ENCODE results near the gene PTGDS.

PTGDS gene

DNA sequence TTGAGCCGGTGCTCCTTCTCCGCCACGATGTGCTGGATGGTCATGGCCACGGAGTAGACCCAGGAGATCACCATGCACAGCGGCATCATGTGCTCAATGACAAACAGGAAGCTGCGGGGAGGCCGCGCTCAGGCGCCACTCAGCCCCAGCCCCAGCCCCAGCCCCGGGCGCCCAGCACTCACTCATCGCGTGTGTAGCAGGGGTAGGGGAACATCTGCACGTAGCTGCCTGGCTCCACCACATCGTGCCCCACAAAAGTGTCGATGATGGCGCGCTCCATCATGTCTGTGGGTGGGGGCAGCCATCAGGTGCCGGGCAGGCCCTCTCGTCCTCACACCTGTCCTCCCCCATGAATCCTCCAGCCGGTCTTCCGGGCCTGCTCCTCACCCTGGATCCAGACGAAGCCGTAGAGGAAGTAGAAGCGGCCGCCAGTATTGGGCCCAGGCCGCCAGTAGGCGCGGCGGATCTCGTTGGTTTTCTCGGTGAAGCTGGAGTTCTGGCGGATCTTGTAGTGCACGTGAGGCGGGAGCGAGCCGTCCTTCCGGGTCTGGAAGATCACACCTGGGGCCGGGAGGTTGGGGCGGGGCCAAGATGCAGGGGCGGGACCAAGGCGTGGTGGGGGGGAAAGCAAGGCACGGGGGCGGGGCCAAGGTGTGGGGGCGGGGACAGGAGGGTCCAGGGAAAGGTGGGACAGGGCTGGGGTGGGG, 40.6 kb downstream of the PTGDS start:
- H3K4me2 ChIP-seq (ENCODE audit: insufficient read depth, low read length, poor library complexity, severe bottlenecking): no peak overlapping the region
- H3K36me3 ChIP-seq (replicated peaks in 1 of 2; ENCODE audit: control insufficient read depth in 2 of 2, insufficient read depth in 2 of 2, low read length in 2 of 2): peaks cover 20 to 47% of the 10 kb centered on the region in 2 donors
- no peak overlapping the region for H4K8ac ChIP-seq (ENCODE audit: low read depth, low read length)
- H2AFZ ChIP-seq (ENCODE audit: low read length): no peak overlapping the region
- DNase-seq (ENCODE audit: low spot score): no peak
- H3K9me3 ChIP-seq (replicated peaks in 1 of 2; ENCODE audit: control insufficient read depth in 2 of 2, insufficient read depth in 1 of 2, low read depth in 1 of 2, low read length in 2 of 2): peaks cover 0 to 6% of the 10 kb centered on the region in 2 donors
- no peaks in the 10 kb centered on the region for H3K27me3 ChIP-seq (ENCODE audit: control insufficient read depth in 3 of 3, insufficient read depth in 3 of 3, low read depth in 1 of 3, low read length in 3 of 3)
- no peak overlapping the region for H3K23ac ChIP-seq (ENCODE audit: low read depth, low read length, poor library complexity)
- no peak overlapping the region for H3K27ac ChIP-seq (replicated peaks; ENCODE audit: low read length)
- no peak overlapping the region for H2BK15ac ChIP-seq (ENCODE audit: low read length)
- peaks cover 0 to 3% of the 10 kb centered on the region in 2 donors for H3K4me1 ChIP-seq (ENCODE audit: control insufficient read depth in 2 of 2, insufficient read depth in 1 of 2, low read depth in 1 of 2, low read length in 2 of 2)
- peaks cover 11% of the 10 kb centered on the region for H3K79me1 ChIP-seq (ENCODE audit: low read depth, low read length)
- H2BK12ac ChIP-seq (ENCODE audit: low read length): no peak overlapping the region
- H3K14ac ChIP-seq (ENCODE audit: low read length): no peak overlapping the region
- H3K4me3 ChIP-seq (ENCODE audit: low read length in 2 of 2): no peak overlapping the region
- WGBS, 2 donors (ENCODE audit: extremely low coverage in 2 of 2, insufficient read length in 2 of 2, insufficient replicate concordance in 1 of 2): no CpG with 5 or more reads among the region's 45 CpGs
- H2BK5ac ChIP-seq (ENCODE audit: low read length): peak overlapping the region; percentile 69
- H3K9ac ChIP-seq (ENCODE audit: low read depth, low read length, poor library complexity): no peak overlapping the region
- H2AK5ac ChIP-seq (ENCODE audit: low read depth, low read length): no peak overlapping the region
- H2BK120ac ChIP-seq (ENCODE audit: low read depth, low read length): no peak overlapping the region
- no peak overlapping the region for H3K4ac ChIP-seq (ENCODE audit: low read length)
- no peak overlapping the region for H4K91ac ChIP-seq (ENCODE audit: low read depth, low read length, poor library complexity)
- no peak overlapping the region for H3K18ac ChIP-seq (ENCODE audit: low read length)

DNA sequence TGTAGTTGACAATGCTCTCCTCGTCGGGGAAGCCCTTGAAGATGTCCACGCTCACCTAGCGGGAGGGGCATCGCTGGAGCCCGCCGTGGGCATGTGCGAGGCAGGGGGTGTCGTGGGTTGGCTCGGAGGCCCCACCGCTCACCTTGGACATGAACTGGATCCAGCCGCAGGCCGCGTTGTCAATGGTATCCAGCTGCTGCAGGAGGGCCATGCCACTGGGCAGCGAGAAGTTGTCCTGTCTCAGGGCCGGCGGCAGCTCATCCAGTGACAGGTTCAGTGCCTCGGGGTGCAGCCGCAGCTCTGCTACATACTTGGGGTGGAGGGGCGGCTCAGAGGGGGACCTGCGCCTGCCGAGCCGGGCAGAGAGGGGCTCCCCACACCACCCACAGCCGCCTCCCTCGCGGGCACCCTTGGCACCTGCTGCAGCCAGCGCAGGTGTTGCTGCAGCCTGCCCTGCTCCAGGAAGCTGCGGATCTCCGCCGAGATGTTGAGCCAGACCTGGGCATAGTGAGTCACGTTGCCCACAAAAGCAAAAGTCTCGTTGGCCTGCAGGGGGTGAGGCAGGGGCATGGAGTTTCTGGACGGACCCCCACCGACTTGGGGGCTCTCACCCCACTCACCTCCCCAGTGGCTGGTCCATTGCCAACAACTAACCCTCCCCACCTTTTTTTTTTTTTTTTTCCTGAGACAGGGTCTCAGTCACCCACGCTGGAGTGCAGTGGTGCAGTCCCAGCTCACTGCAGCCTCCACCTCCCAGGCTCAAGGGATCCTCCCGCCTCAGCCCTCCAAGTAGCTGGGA, 41.7 kb downstream of the PTGDS start:
- H2BK12ac ChIP-seq (ENCODE audit: low read length): no peak overlapping the region
- peaks cover 0 to 6% of the 10 kb centered on the region in 2 donors for H3K9me3 ChIP-seq (replicated peaks in 1 of 2; ENCODE audit: control insufficient read depth in 2 of 2, insufficient read depth in 1 of 2, low read depth in 1 of 2, low read length in 2 of 2)
- no peak overlapping the region for H2BK120ac ChIP-seq (ENCODE audit: low read depth, low read length)
- no peak overlapping the region for H3K14ac ChIP-seq (ENCODE audit: low read length)
- H2AK5ac ChIP-seq (ENCODE audit: low read depth, low read length): no peak overlapping the region
- H2AFZ ChIP-seq (ENCODE audit: low read length): no peak overlapping the region
- no peak overlapping the region for H2BK15ac ChIP-seq (ENCODE audit: low read length)
- H3K36me3 ChIP-seq (replicated peaks in 1 of 2; ENCODE audit: control insufficient read depth in 2 of 2, insufficient read depth in 2 of 2, low read length in 2 of 2): peaks cover 20 to 43% of the 10 kb centered on the region in 2 donors
- H3K18ac ChIP-seq (ENCODE audit: low read length): no peak overlapping the region
- no peak overlapping the region for H3K27ac ChIP-seq (replicated peaks; ENCODE audit: low read length)
- H3K4me3 ChIP-seq (ENCODE audit: low read length in 2 of 2): no peak overlapping the region
- H3K4ac ChIP-seq (ENCODE audit: low read length): no peak overlapping the region
- H2BK5ac ChIP-seq (ENCODE audit: low read length): no peak overlapping the region
- no peak overlapping the region for H4K8ac ChIP-seq (ENCODE audit: low read depth, low read length)
- H3K9ac ChIP-seq (ENCODE audit: low read depth, low read length, poor library complexity): no peak overlapping the region
- H3K27me3 ChIP-seq (ENCODE audit: control insufficient read depth in 3 of 3, insufficient read depth in 3 of 3, low read depth in 1 of 3, low read length in 3 of 3): no peaks in the 10 kb centered on the region
- no peak overlapping the region for H3K23ac ChIP-seq (ENCODE audit: low read depth, low read length, poor library complexity)
- H3K79me1 ChIP-seq (ENCODE audit: low read depth, low read length): peaks cover 11% of the 10 kb centered on the region
- no peak overlapping the region for H3K4me2 ChIP-seq (ENCODE audit: insufficient read depth, low read length, poor library complexity, severe bottlenecking)
- H4K91ac ChIP-seq (ENCODE audit: low read depth, low read length, poor library complexity): no peak overlapping the region
- peaks cover 3 to 11% of the 10 kb centered on the region in 2 donors for H3K4me1 ChIP-seq (ENCODE audit: control insufficient read depth in 2 of 2, insufficient read depth in 1 of 2, low read depth in 1 of 2, low read length in 2 of 2)
- WGBS, 2 donors (ENCODE audit: extremely low coverage in 2 of 2, insufficient read length in 2 of 2, insufficient replicate concordance in 1 of 2): no CpG with 5 or more reads among the region's 36 CpGs
- no peak for DNase-seq (ENCODE audit: low spot score)

DNA sequence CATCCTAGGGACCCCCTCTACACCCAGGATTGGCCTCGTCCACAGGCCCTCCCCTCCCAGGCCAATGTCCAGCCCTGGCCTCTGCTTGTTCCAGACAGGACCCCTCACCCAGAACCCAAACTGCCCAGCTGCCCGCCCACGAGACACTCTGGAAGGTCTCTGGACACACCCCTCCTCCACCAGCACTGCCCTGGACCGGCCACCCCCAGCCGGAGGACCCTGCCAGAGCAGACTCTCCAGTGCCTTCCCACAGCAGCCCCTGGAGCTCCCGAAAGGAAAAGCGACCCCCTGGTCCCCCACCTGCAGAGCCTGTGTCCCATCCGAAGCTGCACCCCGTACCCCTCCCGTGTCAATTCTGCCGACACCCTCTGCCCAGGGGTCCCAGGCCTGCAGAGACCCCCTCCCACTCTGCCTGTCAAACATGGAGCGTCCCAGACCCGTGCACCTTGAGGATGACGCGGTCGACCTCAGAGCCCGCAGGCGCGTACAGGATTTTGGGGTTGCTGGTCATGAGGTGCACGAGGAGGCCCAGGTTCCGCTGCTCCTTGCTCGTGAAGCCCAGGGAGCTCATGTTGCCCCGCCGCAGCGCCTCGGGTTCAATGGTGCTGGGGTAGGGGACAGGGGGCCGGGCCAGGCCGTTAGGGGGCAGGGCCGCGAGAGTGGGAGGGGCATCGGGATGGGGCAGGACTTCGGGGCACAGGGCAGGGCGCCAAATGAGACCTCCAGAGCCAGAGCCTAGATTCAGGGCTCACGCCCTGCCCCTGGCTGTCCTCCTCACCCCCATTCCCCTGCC, 42.8 kb downstream of the PTGDS start:
- peak overlapping the region; percentile 70 for H3K9ac ChIP-seq (ENCODE audit: low read depth, low read length, poor library complexity)
- peaks cover 16 to 34% of the 10 kb centered on the region in 2 donors for H3K36me3 ChIP-seq (replicated peaks in 1 of 2; ENCODE audit: control insufficient read depth in 2 of 2, insufficient read depth in 2 of 2, low read length in 2 of 2)
- H2AK5ac ChIP-seq (ENCODE audit: low read depth, low read length): no peak overlapping the region
- H2AFZ ChIP-seq (ENCODE audit: low read length): no peak overlapping the region
- H4K91ac ChIP-seq (ENCODE audit: low read depth, low read length, poor library complexity): no peak overlapping the region
- DNase-seq (ENCODE audit: low spot score): no peak
- no peaks in the 10 kb centered on the region for H3K27me3 ChIP-seq (ENCODE audit: control insufficient read depth in 3 of 3, insufficient read depth in 3 of 3, low read depth in 1 of 3, low read length in 3 of 3)
- H3K14ac ChIP-seq (ENCODE audit: low read length): peak overlapping the region; percentile 38
- peak overlapping the region; percentile 5 for H2BK5ac ChIP-seq (ENCODE audit: low read length)
- H2BK15ac ChIP-seq (ENCODE audit: low read length): no peak overlapping the region
- no peak overlapping the region for H2BK12ac ChIP-seq (ENCODE audit: low read length)
- peaks cover 10 to 11% of the 10 kb centered on the region in 2 donors for H3K4me1 ChIP-seq (ENCODE audit: control insufficient read depth in 2 of 2, insufficient read depth in 1 of 2, low read depth in 1 of 2, low read length in 2 of 2)
- no peak overlapping the region for H4K8ac ChIP-seq (ENCODE audit: low read depth, low read length)
- H3K79me1 ChIP-seq (ENCODE audit: low read depth, low read length): peaks cover 14% of the 10 kb centered on the region
- no CpG with 5 or more reads among the region's 34 CpGs for WGBS, 2 donors (ENCODE audit: extremely low coverage in 2 of 2, insufficient read length in 2 of 2, insufficient replicate concordance in 1 of 2)
- no peak overlapping the region for H2BK120ac ChIP-seq (ENCODE audit: low read depth, low read length)
- peaks cover 0 to 6% of the 10 kb centered on the region in 2 donors for H3K9me3 ChIP-seq (replicated peaks in 1 of 2; ENCODE audit: control insufficient read depth in 2 of 2, insufficient read depth in 1 of 2, low read depth in 1 of 2, low read length in 2 of 2)
- no peak overlapping the region for H3K4me3 ChIP-seq (ENCODE audit: low read length in 2 of 2)
- H3K18ac ChIP-seq (ENCODE audit: low read length): no peak overlapping the region
- no peak overlapping the region for H3K27ac ChIP-seq (replicated peaks; ENCODE audit: low read length)
- H3K23ac ChIP-seq (ENCODE audit: low read depth, low read length, poor library complexity): no peak overlapping the region
- no peak overlapping the region for H3K4me2 ChIP-seq (ENCODE audit: insufficient read depth, low read length, poor library complexity, severe bottlenecking)
- no peak overlapping the region for H3K4ac ChIP-seq (ENCODE audit: low read length)
